ENCODE data around the gene GP9. TPM values are rescaled to one million over a fixed set of nuclear protein-coding genes. Genes with fewer than 3 reads are reported as not detected.
A peak's percentile ranks its signal among the peaks of the same experiment; 100 is the strongest.
"Not testable (repeated sequence)": the region's sequence is repeated elsewhere in the genome, so short reads cannot be mapped to it uniquely, and the experiment has no call there.

GP9 gene
- total RNA-seq, 5 donors from 2014 or later (not counting 1 experiment from before 2014, with no cell fraction given), result not detected

- Mint-ChIP-seq H3K4me3 (no peak overlapping the region), H3K9me3 (no peaks in the 10 kb centered on the region), H3K4me1 (peaks cover 0 to 12% (median 10%) of the 10 kb centered on the region in 3 donors), H3K27ac (no peak overlapping the region), H3K27me3 (no peaks in the 10 kb centered on the region), H3K36me3 (no peaks in the 10 kb centered on the region)
- CTCF ChIA-PET, result no interaction called here
- WGBS (ENCODE audit: insufficient coverage), result 86% methylated on average over 8 of the region's 10 CpGs
- H3K9me3 ChIP-seq, result no peaks in the 10 kb centered on the region
- H3K4me3 ChIP-seq (ENCODE audit: control insufficient read depth in 1 of 2, extremely low read depth in 1 of 2, low read length in 1 of 2), result no peak overlapping the region
- ATAC-seq (replicated peaks in 1 of 4) (no peak), DNase-seq (no peak)
- H3K27me3 ChIP-seq (replicated peaks in 1 of 2; ENCODE audit: control insufficient read depth in 2 of 2, extremely low read depth in 1 of 2, insufficient read depth in 2 of 2, low read length in 1 of 2), result peaks cover 0 to 11% of the 10 kb centered on the region in 2 experiments
- peaks cover 0 to 7% of the 10 kb centered on the region in 2 experiments for H3K4me1 ChIP-seq (ENCODE audit: control insufficient read depth in 1 of 2, extremely low read depth in 1 of 2, insufficient read depth in 2 of 2, low read length in 2 of 2)
- no peak overlapping the region for H3K27ac ChIP-seq (ENCODE audit: low read length)
- POLR2A ChIA-PET, result no interaction called here
- H3K36me3 ChIP-seq (ENCODE audit: control insufficient read depth in 2 of 2, extremely low read depth in 1 of 2, insufficient read depth in 1 of 2, low read length in 1 of 2), result no peaks in the 10 kb centered on the region
These were observed 2.6 kb downstream of the GP9 start for GRCh38 chr3:129063091-129063640.

- Mint-ChIP-seq H3K27ac (no peak overlapping the region), H3K4me3 (no peak overlapping the region), H3K27me3 (no peaks in the 10 kb centered on the region), H3K36me3 (no peaks in the 10 kb centered on the region), H3K4me1 (peaks cover 0 to 9% (median 9%) of the 10 kb centered on the region in 3 donors), H3K9me3 (no peaks in the 10 kb centered on the region)
- Histone ChIP-seq H3K4me3 (ENCODE audit: control insufficient read depth in 1 of 2, extremely low read depth in 1 of 2, low read length in 1 of 2) (no peak overlapping the region), H3K27me3 (replicated peaks in 1 of 2; ENCODE audit: control insufficient read depth in 2 of 2, extremely low read depth in 1 of 2, insufficient read depth in 2 of 2, low read length in 1 of 2) (peaks cover 0 to 11% of the 10 kb centered on the region in 2 experiments), H3K27ac (ENCODE audit: low read length) (no peak overlapping the region), H3K36me3 (ENCODE audit: control insufficient read depth in 2 of 2, extremely low read depth in 1 of 2, insufficient read depth in 1 of 2, low read length in 1 of 2) (no peaks in the 10 kb centered on the region), H3K4me1 (ENCODE audit: control insufficient read depth in 1 of 2, extremely low read depth in 1 of 2, insufficient read depth in 2 of 2, low read length in 2 of 2) (peaks cover 0 to 9% of the 10 kb centered on the region in 2 experiments), H3K9me3 (no peaks in the 10 kb centered on the region)
- ChIA-PET POLR2A (no interaction called here), CTCF (interaction anchor here (0.7 kb wide), 2 partner anchors 184 to 870 kb away, joined by 3 to 4 read pairs; no protein-coding TSS in a partner anchor)
- WGBS (ENCODE audit: insufficient coverage), result 93% methylated on average over 14 of the region's 15 CpGs
- no peak for DNase-seq
- no peak for ATAC-seq (replicated peaks in 1 of 4)
These were observed 3.4 kb downstream of the GP9 start for GRCh38 chr3:129063841-129064482.

GRCh38 chr3:129065016-129065719 is 4.6 kb downstream of the GP9 start:
- Mint-ChIP-seq H3K36me3 (no peaks in the 10 kb centered on the region), H3K4me1 (peaks cover 7 to 17% (median 15%) of the 10 kb centered on the region in 3 donors), H3K9me3 (no peaks in the 10 kb centered on the region), H3K27ac (no peak overlapping the region), H3K27me3 (peaks cover 0 to 5% of the 10 kb centered on the region in 2 donors), H3K4me3 (no peak overlapping the region)
- WGBS (ENCODE audit: insufficient coverage), result 85% methylated on average over 10 of the region's 14 CpGs
- H3K27ac ChIP-seq (ENCODE audit: low read length), result no peak overlapping the region
- no peaks in the 10 kb centered on the region for H3K9me3 ChIP-seq
- ChIA-PET CTCF (interaction anchor here in 1 of 2 donors (0.6 kb wide), 1 partner anchor 178 kb away, joined by 3 read pairs; no protein-coding TSS in a partner anchor), POLR2A (no interaction called here)
- H3K36me3 ChIP-seq (ENCODE audit: control insufficient read depth in 2 of 2, extremely low read depth in 1 of 2, insufficient read depth in 1 of 2, low read length in 1 of 2), result no peaks in the 10 kb centered on the region
- no peak overlapping the region for H3K4me3 ChIP-seq (ENCODE audit: control insufficient read depth in 1 of 2, extremely low read depth in 1 of 2, low read length in 1 of 2)
- peaks cover 0 to 17% of the 10 kb centered on the region in 2 experiments for H3K27me3 ChIP-seq (replicated peaks in 1 of 2; ENCODE audit: control insufficient read depth in 2 of 2, extremely low read depth in 1 of 2, insufficient read depth in 2 of 2, low read length in 1 of 2)
- peaks cover 0 to 14% of the 10 kb centered on the region in 2 experiments for H3K4me1 ChIP-seq (ENCODE audit: control insufficient read depth in 1 of 2, extremely low read depth in 1 of 2, insufficient read depth in 2 of 2, low read length in 2 of 2)
- DNase-seq (no peak), ATAC-seq (replicated peaks in 1 of 4) (no peak)

- no peaks in the 10 kb centered on the region for H3K9me3 ChIP-seq
- CTCF ChIA-PET, result no interaction called here
- no peaks in the 10 kb centered on the region for H3K36me3 ChIP-seq (ENCODE audit: control insufficient read depth in 2 of 2, extremely low read depth in 1 of 2, insufficient read depth in 1 of 2, low read length in 1 of 2)
- H3K27me3 ChIP-seq (replicated peaks in 1 of 2; ENCODE audit: control insufficient read depth in 2 of 2, extremely low read depth in 1 of 2, insufficient read depth in 2 of 2, low read length in 1 of 2), result peaks cover 0 to 14% of the 10 kb centered on the region in 2 experiments
- POLR2A ChIA-PET, result interaction anchor here in 1 of 2 donors (0.6 kb wide), 2 partner anchors 168 to 949 kb away, joined by 3 to 4 read pairs; no protein-coding TSS in a partner anchor
- 91% methylated on average over 3 of the region's 4 CpGs for WGBS (ENCODE audit: insufficient coverage)
- Mint-ChIP-seq H3K4me1 (peaks cover 10 to 20% (median 18%) of the 10 kb centered on the region in 3 donors), H3K4me3 (no peak overlapping the region), H3K9me3 (no peaks in the 10 kb centered on the region), H3K27me3 (peaks cover 0 to 6% of the 10 kb centered on the region in 2 donors), H3K27ac (no peak overlapping the region), H3K36me3 (no peaks in the 10 kb centered on the region)
- no peak for DNase-seq
- H3K27ac ChIP-seq (ENCODE audit: low read length), result no peak overlapping the region
- H3K4me3 ChIP-seq (ENCODE audit: control insufficient read depth in 1 of 2, extremely low read depth in 1 of 2, low read length in 1 of 2), result no peak overlapping the region
- H3K4me1 ChIP-seq (ENCODE audit: control insufficient read depth in 1 of 2, extremely low read depth in 1 of 2, insufficient read depth in 2 of 2, low read length in 2 of 2), result peaks cover 0 to 14% of the 10 kb centered on the region in 2 experiments
- ATAC-seq (replicated peaks in 1 of 4), result no peak
These were observed 5.1 kb downstream of the GP9 start for GRCh38 chr3:129065720-129066073.

- Mint-ChIP-seq H3K4me1 (peaks cover 10 to 20% (median 18%) of the 10 kb centered on the region in 3 donors), H3K4me3 (peak overlapping the region; percentile 56 to 72 (median 59))
- DNase-seq (peak in 22 of 35 experiments; percentile 8 to 71 (median 38)), ATAC-seq (replicated peaks in 1 of 4) (peak in 2 of 4 experiments; percentile 22 to 29)
- H3K27ac ChIP-seq (ENCODE audit: low read length); H3K9me3 Mint-ChIP-seq; H3K36me3 Mint-ChIP-seq; H3K27ac Mint-ChIP-seq; H3K36me3 ChIP-seq (ENCODE audit: control insufficient read depth in 2 of 2, extremely low read depth in 1 of 2, insufficient read depth in 1 of 2, low read length in 1 of 2); H3K4me3 ChIP-seq (ENCODE audit: control insufficient read depth in 1 of 2, extremely low read depth in 1 of 2, low read length in 1 of 2); H3K9me3 ChIP-seq; H3K27me3 Mint-ChIP-seq: not testable (repeated sequence)
- POLR2A ChIA-PET, result interaction anchor here in 1 of 2 donors (0.8 kb wide), 1 partner anchor 18 kb away, joined by 3 read pairs; no protein-coding TSS in a partner anchor
- 94% methylated on average over 3 of the region's 7 CpGs for WGBS (ENCODE audit: insufficient coverage)
- CTCF ChIA-PET, result interaction anchor here in 1 of 2 donors (1.0 to 1.8 kb wide), 3 partner anchors 12 to 51 kb away, joined by 3 to 5 read pairs (median 3); no protein-coding TSS in a partner anchor
- H3K4me1 ChIP-seq (ENCODE audit: control insufficient read depth in 1 of 2, extremely low read depth in 1 of 2, insufficient read depth in 2 of 2, low read length in 2 of 2), result peaks cover 0 to 14% of the 10 kb centered on the region in 2 experiments
- H3K27me3 ChIP-seq (replicated peaks in 1 of 2; ENCODE audit: control insufficient read depth in 2 of 2, extremely low read depth in 1 of 2, insufficient read depth in 2 of 2, low read length in 1 of 2), result peaks cover 0 to 16% of the 10 kb centered on the region in 2 experiments
These were observed 7.1 kb downstream of the GP9 start for GRCh38 chr3:129067719-129068118.

- H3K4me3 ChIP-seq (ENCODE audit: control insufficient read depth in 1 of 2, extremely low read depth in 1 of 2, low read length in 1 of 2), result peak overlapping the region; percentile 33 to 46
- DNase-seq (no peak), ATAC-seq (replicated peaks in 1 of 4) (peak; percentile 49 to 77 (median 69))
- no peaks in the 10 kb centered on the region for H3K9me3 Mint-ChIP-seq
- no peaks in the 10 kb centered on the region for H3K36me3 ChIP-seq (ENCODE audit: control insufficient read depth in 2 of 2, extremely low read depth in 1 of 2, insufficient read depth in 1 of 2, low read length in 1 of 2)
- H3K36me3 Mint-ChIP-seq, result no peaks in the 10 kb centered on the region
- H3K27ac ChIP-seq (ENCODE audit: low read length), result no peak overlapping the region
- peaks cover 0 to 14% of the 10 kb centered on the region in 2 experiments for H3K4me1 ChIP-seq (ENCODE audit: control insufficient read depth in 1 of 2, extremely low read depth in 1 of 2, insufficient read depth in 2 of 2, low read length in 2 of 2)
- peaks cover 0 to 6% of the 10 kb centered on the region in 2 donors for H3K27me3 Mint-ChIP-seq
- no peaks in the 10 kb centered on the region for H3K9me3 ChIP-seq
- peaks cover 10 to 20% (median 18%) of the 10 kb centered on the region in 3 donors for H3K4me1 Mint-ChIP-seq
- CTCF ChIA-PET, result interaction anchor here (0.5 to 1.8 kb wide), 11 partner anchors 11 to 1473 kb away, joined by 3 to 6 read pairs (median 4); no protein-coding TSS in a partner anchor
- peak overlapping the region; percentile 59 to 72 (median 61) for H3K4me3 Mint-ChIP-seq
- POLR2A ChIA-PET, result interaction anchor here (0.6 to 0.8 kb wide), 3 partner anchors 19 to 153 kb away, joined by 3 to 4 read pairs (median 4); no protein-coding TSS in a partner anchor
- 16% methylated on average over 36 of the region's 44 CpGs for WGBS (ENCODE audit: insufficient coverage)
- H3K27me3 ChIP-seq (replicated peaks in 1 of 2; ENCODE audit: control insufficient read depth in 2 of 2, extremely low read depth in 1 of 2, insufficient read depth in 2 of 2, low read length in 1 of 2), result peaks cover 0 to 16% of the 10 kb centered on the region in 2 experiments
- H3K27ac Mint-ChIP-seq, result no peak overlapping the region
These were observed 7.8 kb downstream of the GP9 start for GRCh38 chr3:129068291-129068886.

Measured in T-cell (primary cell).